ENCODE data around the gene NFKB2. TPM values are rescaled to one million over a fixed set of nuclear protein-coding genes. Genes with fewer than 3 reads are reported as not detected.

Gene NFKB2
- total and polyA plus RNA-seq, 2 donors (not counting 1 experiment from before 2014, with no cell fraction given): 7.6 to 23.3 TPM

- Histone ChIP-seq H3K27me3 (ENCODE audit: control insufficient read depth, insufficient read depth, low read length) (peaks cover 50% of the 10 kb centered on the region), H3K4me1 (ENCODE audit: control insufficient read depth, extremely low read depth, insufficient read depth, low read length) (no peaks in the 10 kb centered on the region), H4K20me1 (ENCODE audit: control insufficient read depth, extremely low read depth, insufficient read depth, low read length) (no peaks in the 10 kb centered on the region), H3K9me3 (ENCODE audit: control insufficient read depth, insufficient read depth, low read depth, low read length) (no peaks in the 10 kb centered on the region), H3K9ac (ENCODE audit: insufficient read depth, low read length) (no peak overlapping the region), H3K27ac (ENCODE audit: insufficient read depth, low read length) (no peak overlapping the region), H3K79me2 (ENCODE audit: control insufficient read depth, insufficient read depth, low read length) (no peaks in the 10 kb centered on the region), H3K4me3 (replicated peaks in 1 of 4; ENCODE audit: control extremely low read depth in 1 of 4, insufficient read depth in 1 of 4, low read depth in 3 of 4, low read length in 4 of 4) (no peak overlapping the region), H3K36me3 (ENCODE audit: control insufficient read depth, insufficient read depth, low read length) (no peaks in the 10 kb centered on the region), H3K4me2 (ENCODE audit: extremely low read depth, insufficient read depth, low read length) (no peak overlapping the region), H2AFZ (ENCODE audit: low read length) (no peak overlapping the region)
- TF ChIP-seq, protein P1, sequence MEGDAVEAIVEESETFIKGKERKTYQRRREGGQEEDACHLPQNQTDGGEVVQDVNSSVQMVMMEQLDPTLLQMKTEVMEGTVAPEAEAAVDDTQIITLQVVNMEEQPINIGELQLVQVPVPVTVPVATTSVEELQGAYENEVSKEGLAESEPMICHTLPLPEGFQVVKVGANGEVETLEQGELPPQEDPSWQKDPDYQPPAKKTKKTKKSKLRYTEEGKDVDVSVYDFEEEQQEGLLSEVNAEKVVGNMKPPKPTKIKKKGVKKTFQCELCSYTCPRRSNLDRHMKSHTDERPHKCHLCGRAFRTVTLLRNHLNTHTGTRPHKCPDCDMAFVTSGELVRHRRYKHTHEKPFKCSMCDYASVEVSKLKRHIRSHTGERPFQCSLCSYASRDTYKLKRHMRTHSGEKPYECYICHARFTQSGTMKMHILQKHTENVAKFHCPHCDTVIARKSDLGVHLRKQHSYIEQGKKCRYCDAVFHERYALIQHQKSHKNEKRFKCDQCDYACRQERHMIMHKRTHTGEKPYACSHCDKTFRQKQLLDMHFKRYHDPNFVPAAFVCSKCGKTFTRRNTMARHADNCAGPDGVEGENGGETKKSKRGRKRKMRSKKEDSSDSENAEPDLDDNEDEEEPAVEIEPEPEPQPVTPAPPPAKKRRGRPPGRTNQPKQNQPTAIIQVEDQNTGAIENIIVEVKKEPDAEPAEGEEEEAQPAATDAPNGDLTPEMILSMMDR (conservative IDR thresholded peaks at IDR 0.05 in 1 of 2, IDR thresholded peaks at IDR 0.05 in 1 of 2; ENCODE audit: low read depth in 1 of 2, low read length in 2 of 2): no peak
- no peak for TF ChIP-seq EZH2 (IDR thresholded peaks at IDR 0.05; ENCODE audit: low read length, missing control alignments)
- no peak for DNase-seq (ENCODE audit: low read depth in 2 of 2)
Observed at GRCh38 chr10:102407425-102408130, 12.1 kb downstream of the NFKB2 start.

GRCh38 chr10:102408131-102408727 lies 12.7 kb downstream of the NFKB2 start:
- Histone ChIP-seq H3K27ac (ENCODE audit: insufficient read depth, low read length) (no peak overlapping the region), H3K4me3 (replicated peaks in 1 of 4; ENCODE audit: control extremely low read depth in 1 of 4, insufficient read depth in 1 of 4, low read depth in 3 of 4, low read length in 4 of 4) (peak overlapping the region in 1 of 4 experiments; percentile 44), H3K9me3 (ENCODE audit: control insufficient read depth, insufficient read depth, low read depth, low read length) (no peaks in the 10 kb centered on the region), H3K9ac (ENCODE audit: insufficient read depth, low read length) (no peak overlapping the region), H3K36me3 (ENCODE audit: control insufficient read depth, insufficient read depth, low read length) (no peaks in the 10 kb centered on the region), H4K20me1 (ENCODE audit: control insufficient read depth, extremely low read depth, insufficient read depth, low read length) (no peaks in the 10 kb centered on the region), H3K27me3 (ENCODE audit: control insufficient read depth, insufficient read depth, low read length) (peaks cover 56% of the 10 kb centered on the region), H3K79me2 (ENCODE audit: control insufficient read depth, insufficient read depth, low read length) (no peaks in the 10 kb centered on the region), H3K4me1 (ENCODE audit: control insufficient read depth, extremely low read depth, insufficient read depth, low read length) (no peaks in the 10 kb centered on the region), H2AFZ (ENCODE audit: low read length) (no peak overlapping the region), H3K4me2 (ENCODE audit: extremely low read depth, insufficient read depth, low read length) (no peak overlapping the region)
- no peak for DNase-seq (ENCODE audit: low read depth in 2 of 2)
- peak; percentile 75 for TF ChIP-seq EZH2 (IDR thresholded peaks at IDR 0.05; ENCODE audit: low read length, missing control alignments)
- TF ChIP-seq, protein P1 (conservative IDR thresholded peaks at IDR 0.05 in 1 of 2, IDR thresholded peaks at IDR 0.05 in 1 of 2; ENCODE audit: low read depth in 1 of 2, low read length in 2 of 2): no peak

- peak; percentile 30 to 60 for DNase-seq (ENCODE audit: low read depth in 2 of 2)
- TF ChIP-seq, protein P1 (conservative IDR thresholded peaks at IDR 0.05 in 1 of 2, IDR thresholded peaks at IDR 0.05 in 1 of 2; ENCODE audit: low read depth in 1 of 2, low read length in 2 of 2): no peak
- TF ChIP-seq EZH2 (IDR thresholded peaks at IDR 0.05; ENCODE audit: low read length, missing control alignments): no peak
- Histone ChIP-seq H3K4me2 (ENCODE audit: extremely low read depth, insufficient read depth, low read length) (peak overlapping the region; percentile 59), H3K36me3 (ENCODE audit: control insufficient read depth, insufficient read depth, low read length) (no peaks in the 10 kb centered on the region), H4K20me1 (ENCODE audit: control insufficient read depth, extremely low read depth, insufficient read depth, low read length) (no peaks in the 10 kb centered on the region), H3K4me3 (replicated peaks in 1 of 4; ENCODE audit: control extremely low read depth in 1 of 4, insufficient read depth in 1 of 4, low read depth in 3 of 4, low read length in 4 of 4) (peak overlapping the region in 3 of 4 experiments; percentile 21 to 44 (median 30)), H3K9ac (ENCODE audit: insufficient read depth, low read length) (no peak overlapping the region), H3K27me3 (ENCODE audit: control insufficient read depth, insufficient read depth, low read length) (peaks cover 61% of the 10 kb centered on the region), H3K79me2 (ENCODE audit: control insufficient read depth, insufficient read depth, low read length) (no peaks in the 10 kb centered on the region), H3K27ac (ENCODE audit: insufficient read depth, low read length) (no peak overlapping the region), H2AFZ (ENCODE audit: low read length) (no peak overlapping the region), H3K9me3 (ENCODE audit: control insufficient read depth, insufficient read depth, low read depth, low read length) (no peaks in the 10 kb centered on the region), H3K4me1 (ENCODE audit: control insufficient read depth, extremely low read depth, insufficient read depth, low read length) (no peaks in the 10 kb centered on the region)
Observed at GRCh38 chr10:102408728-102409603, 13.5 kb downstream of the NFKB2 start.

Measured in fibroblast of lung (primary cell).